ENCODE data around the gene CECR2.

DNA sequence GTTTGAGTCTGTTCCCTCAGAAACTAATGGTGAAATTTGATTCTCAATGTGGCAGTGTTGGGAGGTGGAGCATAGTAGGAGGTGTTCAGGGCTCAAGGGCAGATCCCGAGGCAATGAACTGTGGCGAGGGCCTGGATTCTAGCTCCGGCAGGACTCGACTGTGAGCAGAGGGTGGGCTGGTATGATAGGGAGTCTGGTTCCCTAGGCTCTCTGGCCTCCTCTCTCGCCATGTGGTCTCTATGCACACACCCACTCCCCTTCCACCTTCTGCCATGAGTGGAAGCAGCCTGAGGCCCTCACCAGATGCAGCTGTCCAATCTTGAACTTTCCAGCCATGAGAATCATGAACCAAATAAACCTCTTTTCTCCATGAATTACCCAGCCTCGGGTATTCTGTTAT, 227.0 kb downstream of the CECR2 start:
- TF ChIP-seq, protein P1, sequence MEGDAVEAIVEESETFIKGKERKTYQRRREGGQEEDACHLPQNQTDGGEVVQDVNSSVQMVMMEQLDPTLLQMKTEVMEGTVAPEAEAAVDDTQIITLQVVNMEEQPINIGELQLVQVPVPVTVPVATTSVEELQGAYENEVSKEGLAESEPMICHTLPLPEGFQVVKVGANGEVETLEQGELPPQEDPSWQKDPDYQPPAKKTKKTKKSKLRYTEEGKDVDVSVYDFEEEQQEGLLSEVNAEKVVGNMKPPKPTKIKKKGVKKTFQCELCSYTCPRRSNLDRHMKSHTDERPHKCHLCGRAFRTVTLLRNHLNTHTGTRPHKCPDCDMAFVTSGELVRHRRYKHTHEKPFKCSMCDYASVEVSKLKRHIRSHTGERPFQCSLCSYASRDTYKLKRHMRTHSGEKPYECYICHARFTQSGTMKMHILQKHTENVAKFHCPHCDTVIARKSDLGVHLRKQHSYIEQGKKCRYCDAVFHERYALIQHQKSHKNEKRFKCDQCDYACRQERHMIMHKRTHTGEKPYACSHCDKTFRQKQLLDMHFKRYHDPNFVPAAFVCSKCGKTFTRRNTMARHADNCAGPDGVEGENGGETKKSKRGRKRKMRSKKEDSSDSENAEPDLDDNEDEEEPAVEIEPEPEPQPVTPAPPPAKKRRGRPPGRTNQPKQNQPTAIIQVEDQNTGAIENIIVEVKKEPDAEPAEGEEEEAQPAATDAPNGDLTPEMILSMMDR (IDR thresholded peaks at IDR 0.05; ENCODE audit: poor library complexity, severe bottlenecking) = no peak
- TF ChIP-seq SMC3 (conservative IDR thresholded peaks at IDR 0.05; ENCODE audit: poor library complexity) (no peak), POLR2AphosphoS5 (IDR thresholded peaks at IDR 0.05) (no peak), RAD21 (conservative IDR thresholded peaks at IDR 0.05) (no peak)
